GM12872 (cell line): ENCODE measurements around the gene PRKD1.

Source experiments
- CTCF ChIP-seq: IDR thresholded peaks from 3 replicates; pipeline ENCODE4 v1.5.1; 2011; ENCODE audit warnings: low read depth, mild to moderate bottlenecking, low read length, moderate library complexity; ENCODE audit not compliant: insufficient read depth

Gene PRKD1

GRCh38 chr14:29616922-29617321, 310.7 kb downstream of the PRKD1 start:
- no peak for TF ChIP-seq CTCF

GRCh38 chr14:29608861-29609260, 318.8 kb downstream of the PRKD1 start:
- TF ChIP-seq CTCF = no peak

- TF ChIP-seq CTCF = no peak
These were observed 320.5 kb downstream of the PRKD1 start for GRCh38 chr14:29607169-29607568.

- no peak for TF ChIP-seq CTCF
These were observed 324.0 kb downstream of the PRKD1 start for GRCh38 chr14:29603696-29604095.

GRCh38 chr14:29601616-29602015, 326.0 kb downstream of the PRKD1 start:
- TF ChIP-seq CTCF = no peak

GRCh38 chr14:29587761-29588470, 339.7 kb downstream of the PRKD1 start:
- TF ChIP-seq CTCF = no peak

- no peak for TF ChIP-seq CTCF
These were observed 340.6 kb downstream of the PRKD1 start for GRCh38 chr14:29587046-29587445.

- no peak for TF ChIP-seq CTCF
These were observed 342.7 kb downstream of the PRKD1 start for GRCh38 chr14:29584992-29585391.
